GM19193 (cell line): ENCODE measurements around the gene LRBA.

ENCODE experiments used
- POLR2A ChIP-seq: IDR thresholded peaks from 4 replicates; pipeline ENCODE4 v1.6.1; 2011; ENCODE audit not compliant: insufficient read depth, insufficient read length; ENCODE audit errors: extremely low read depth

Gene LRBA

GRCh38 chr4:150952167-150952845 is 62.8 kb downstream of the LRBA start:
- TF ChIP-seq POLR2A: no peak

- TF ChIP-seq POLR2A: no peak
Observed at GRCh38 chr4:150950657-150951288, 64.3 kb downstream of the LRBA start.

- no peak for TF ChIP-seq POLR2A
Observed at GRCh38 chr4:150949943-150950342, 65.1 kb downstream of the LRBA start.

- TF ChIP-seq POLR2A: no peak
Observed at GRCh38 chr4:150949342-150949741, 65.7 kb downstream of the LRBA start.

GRCh38 chr4:150948710-150949109 is 66.4 kb downstream of the LRBA start:
- no peak for TF ChIP-seq POLR2A

GRCh38 chr4:150948074-150948473 is 67.0 kb downstream of the LRBA start:
- no peak for TF ChIP-seq POLR2A

- TF ChIP-seq POLR2A: no peak
Observed at GRCh38 chr4:150944660-150945059, 70.4 kb downstream of the LRBA start.

GRCh38 chr4:150943818-150944217 is 71.3 kb downstream of the LRBA start:
- TF ChIP-seq POLR2A: no peak

- no peak for TF ChIP-seq POLR2A
Observed at GRCh38 chr4:150943126-150943525, 72.0 kb downstream of the LRBA start.

GRCh38 chr4:150942539-150942938 is 72.5 kb downstream of the LRBA start:
- TF ChIP-seq POLR2A: no peak

GRCh38 chr4:150940123-150940522 is 75.0 kb downstream of the LRBA start:
- no peak for TF ChIP-seq POLR2A

- no peak for TF ChIP-seq POLR2A
Observed at GRCh38 chr4:150939530-150939929, 75.6 kb downstream of the LRBA start.

- no peak for TF ChIP-seq POLR2A
Observed at GRCh38 chr4:150938873-150939499, 76.1 kb downstream of the LRBA start.

- TF ChIP-seq POLR2A: no peak
Observed at GRCh38 chr4:150938417-150938816, 76.7 kb downstream of the LRBA start.

GRCh38 chr4:150934022-150934421 is 81.1 kb downstream of the LRBA start:
- no peak for TF ChIP-seq POLR2A

GRCh38 chr4:150931796-150932195 is 83.3 kb downstream of the LRBA start:
- TF ChIP-seq POLR2A: no peak

- no peak for TF ChIP-seq POLR2A
Observed at GRCh38 chr4:150931005-150931404, 84.1 kb downstream of the LRBA start.

GRCh38 chr4:150923945-150924344 is 91.1 kb downstream of the LRBA start:
- no peak for TF ChIP-seq POLR2A
